GM13976 (cell line): Measurements from ENCODE around the gene CYSTM1.

Experiments used
- DNase-seq: peaks from one replicate; pipeline ENCODE4 v3.0.0; 2012; ENCODE audit warnings: low spot score
- in situ Hi-C: fragments of 300-500 bp; cut with MboI; formaldehyde crosslinking; loops from one replicate; pipeline ENCODE4 v1.12.0; 2022; ENCODE audit warnings: low sequenced_read_pairs, mixed read lengths, inconsistent platforms; ENCODE audit not compliant: unreplicated experiment
- TF ChIP-seq, protein P1 (sequence below): IDR thresholded peaks from 2 replicates; pipeline ENCODE4 v1.5.1; 2012; ENCODE audit warnings: borderline replicate concordance, mild to moderate bottlenecking; ENCODE audit not compliant: insufficient read depth; ENCODE audit errors: extremely low read depth, missing control alignments, control extremely low read depth

Gene CYSTM1

DNA sequence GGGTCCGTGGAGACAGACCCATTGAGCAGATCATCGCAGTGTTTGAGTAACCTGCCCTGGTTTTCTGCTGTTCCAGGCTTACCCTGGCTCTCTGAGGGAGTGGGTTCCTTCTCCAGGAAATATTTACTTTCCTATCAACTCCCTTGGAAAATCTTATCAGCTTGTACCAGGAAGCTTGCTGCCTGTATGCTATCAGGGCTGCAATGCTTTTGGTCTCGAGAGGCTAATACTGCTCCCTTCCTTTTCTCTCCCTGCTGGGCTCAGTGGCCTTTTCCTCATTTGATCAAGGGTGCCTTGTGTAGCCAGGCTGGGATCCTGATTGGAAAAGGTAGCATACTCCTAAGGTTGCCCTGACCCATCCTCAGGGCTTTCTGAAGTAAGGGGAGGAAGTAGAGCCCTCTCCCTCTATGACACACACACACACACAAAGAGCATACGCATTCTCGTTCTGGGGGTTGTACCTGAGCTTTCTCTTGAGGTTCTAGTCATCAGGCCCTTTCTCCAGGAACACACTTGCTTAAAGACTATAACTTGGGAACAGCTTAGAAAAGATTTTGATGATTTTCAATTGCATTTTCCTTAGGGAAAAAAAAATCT, 41.6 kb downstream of the CYSTM1 start:
- no peak for DNase-seq
- TF ChIP-seq, protein P1, sequence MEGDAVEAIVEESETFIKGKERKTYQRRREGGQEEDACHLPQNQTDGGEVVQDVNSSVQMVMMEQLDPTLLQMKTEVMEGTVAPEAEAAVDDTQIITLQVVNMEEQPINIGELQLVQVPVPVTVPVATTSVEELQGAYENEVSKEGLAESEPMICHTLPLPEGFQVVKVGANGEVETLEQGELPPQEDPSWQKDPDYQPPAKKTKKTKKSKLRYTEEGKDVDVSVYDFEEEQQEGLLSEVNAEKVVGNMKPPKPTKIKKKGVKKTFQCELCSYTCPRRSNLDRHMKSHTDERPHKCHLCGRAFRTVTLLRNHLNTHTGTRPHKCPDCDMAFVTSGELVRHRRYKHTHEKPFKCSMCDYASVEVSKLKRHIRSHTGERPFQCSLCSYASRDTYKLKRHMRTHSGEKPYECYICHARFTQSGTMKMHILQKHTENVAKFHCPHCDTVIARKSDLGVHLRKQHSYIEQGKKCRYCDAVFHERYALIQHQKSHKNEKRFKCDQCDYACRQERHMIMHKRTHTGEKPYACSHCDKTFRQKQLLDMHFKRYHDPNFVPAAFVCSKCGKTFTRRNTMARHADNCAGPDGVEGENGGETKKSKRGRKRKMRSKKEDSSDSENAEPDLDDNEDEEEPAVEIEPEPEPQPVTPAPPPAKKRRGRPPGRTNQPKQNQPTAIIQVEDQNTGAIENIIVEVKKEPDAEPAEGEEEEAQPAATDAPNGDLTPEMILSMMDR, result no peak
- in situ Hi-C loops, result no loop called here

- DNase-seq, result no peak
- in situ Hi-C loops, result no loop called here
- TF ChIP-seq, protein P1, result no peak
Observed at GRCh38 chr5:140217299-140218026, 42.5 kb downstream of the CYSTM1 start.

DNA sequence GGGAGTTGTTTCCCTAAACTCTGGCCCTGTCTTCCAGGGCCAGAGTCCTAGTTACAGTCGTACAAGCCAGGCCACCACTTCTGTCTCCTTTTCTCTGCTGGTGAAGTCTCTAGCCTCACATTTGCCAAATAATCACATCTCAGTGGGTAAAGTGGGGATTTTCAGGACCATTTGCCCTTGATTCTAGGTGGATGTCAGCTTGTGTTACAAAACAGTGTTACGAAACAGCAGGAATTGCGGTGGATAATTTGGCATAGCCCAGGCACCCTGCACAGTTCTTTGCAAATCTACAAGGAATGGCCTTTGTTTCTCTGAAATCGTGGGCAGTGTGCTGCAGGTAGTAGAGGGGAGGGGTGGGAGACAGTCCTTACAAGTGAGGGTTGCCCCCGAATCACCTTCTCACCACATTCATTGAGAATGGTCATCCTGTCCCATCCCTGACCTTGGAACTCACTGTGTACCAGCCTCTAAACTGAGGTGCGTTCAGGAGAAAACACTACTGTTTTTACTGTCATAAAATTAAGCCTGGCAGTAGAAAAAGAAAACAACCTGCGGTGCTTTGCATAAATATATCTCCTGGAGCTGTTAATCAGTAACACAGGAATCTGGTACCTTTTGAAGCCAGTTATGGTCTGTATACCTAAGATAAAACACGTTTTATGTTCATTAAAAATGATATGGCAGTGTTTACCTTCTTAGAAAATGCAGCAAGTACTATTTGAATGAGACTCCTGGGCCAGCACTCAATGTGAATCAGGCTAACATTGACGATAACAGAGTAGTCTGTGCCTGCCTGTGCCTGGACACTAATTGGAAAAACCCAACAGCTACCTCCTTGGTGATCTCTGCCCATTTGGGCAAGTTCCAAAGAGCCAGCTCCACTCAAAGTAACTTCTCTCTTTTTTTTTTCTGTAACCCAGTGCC, 44.3 kb downstream of the CYSTM1 start:
- no peak for DNase-seq
- TF ChIP-seq, protein P1, result no peak
- in situ Hi-C loops, result no loop called here

DNA sequence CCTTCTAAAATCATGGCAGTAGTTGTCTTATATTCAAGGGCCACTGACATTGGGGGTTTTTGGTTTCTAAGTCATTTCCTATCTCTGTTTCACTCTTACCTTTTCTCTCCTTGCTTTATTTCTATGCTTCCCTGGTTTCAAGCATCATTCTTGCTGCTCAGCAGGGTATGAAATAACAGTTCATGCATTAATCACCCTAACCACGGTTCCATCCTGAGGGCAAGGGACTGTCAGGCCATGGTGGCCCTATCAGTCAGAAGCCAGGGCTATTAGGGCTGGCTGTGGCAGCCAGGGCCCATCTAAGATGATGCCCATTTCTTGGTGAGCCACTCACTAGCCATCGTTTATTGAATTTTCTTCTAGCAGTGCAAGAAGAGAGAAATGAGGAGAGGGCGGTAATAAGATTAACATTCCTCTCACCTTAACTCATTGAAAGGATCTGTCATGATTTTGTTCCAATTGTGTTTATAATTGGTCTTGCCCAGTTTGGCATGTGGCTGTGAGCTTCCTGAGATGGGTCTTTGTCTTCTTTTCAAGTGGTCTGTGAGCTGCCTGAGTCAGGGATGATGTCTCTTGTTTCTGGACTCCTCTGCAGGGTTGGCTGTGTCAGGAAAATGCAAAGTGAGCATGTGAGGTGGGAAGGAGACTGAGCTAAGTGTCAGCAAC, 45.2 kb downstream of the CYSTM1 start:
- no peak for DNase-seq
- in situ Hi-C loops, result no loop called here
- TF ChIP-seq, protein P1, result no peak

GRCh38 chr5:140220698-140221064, 45.7 kb downstream of the CYSTM1 start:
- TF ChIP-seq, protein P1, result no peak
- no peak for DNase-seq
- in situ Hi-C loops, result no loop called here

- DNase-seq, result no peak
- in situ Hi-C loops, result no loop called here
- TF ChIP-seq, protein P1, result no peak
Observed at GRCh38 chr5:140221697-140222223, 46.8 kb downstream of the CYSTM1 start.
